HuH-7 (cell line): ENCODE measurements around the gene DNMT3L.
"Not testable (repeated sequence)": the region's sequence is repeated elsewhere in the genome, so short reads cannot be mapped to it uniquely, and the experiment has no call there.

Experiments used
- DNase-seq: peaks from one replicate; pipeline ENCODE4 v3.0.0; 2011; ENCODE audit warnings: low spot score

Gene DNMT3L

DNA sequence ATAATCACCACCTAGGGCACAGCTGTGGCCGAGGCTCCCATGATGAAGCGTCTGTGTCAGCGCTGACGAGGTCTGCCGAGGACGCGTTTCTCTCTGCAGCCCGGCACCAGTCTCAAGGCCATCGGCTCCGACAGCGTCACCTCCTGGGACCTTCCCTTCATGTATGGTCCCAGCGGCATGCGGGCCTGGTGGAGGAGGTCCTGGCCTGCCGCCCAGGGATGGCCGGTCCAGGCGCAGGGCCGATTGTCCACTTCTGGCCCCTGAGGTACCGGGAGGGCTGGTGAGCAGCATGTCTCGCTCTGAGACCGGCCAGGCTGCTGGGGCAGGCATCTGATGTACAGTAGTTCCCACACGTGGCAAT, 64.6 kb downstream of the DNMT3L start:
- not testable (repeated sequence) for DNase-seq
